Measurements from ENCODE around the gene SRRM1.
"Not testable (repeated sequence)": the region's sequence is repeated elsewhere in the genome, so short reads cannot be mapped to it uniquely, and the experiment has no call there.

SRRM1 gene

DNA sequence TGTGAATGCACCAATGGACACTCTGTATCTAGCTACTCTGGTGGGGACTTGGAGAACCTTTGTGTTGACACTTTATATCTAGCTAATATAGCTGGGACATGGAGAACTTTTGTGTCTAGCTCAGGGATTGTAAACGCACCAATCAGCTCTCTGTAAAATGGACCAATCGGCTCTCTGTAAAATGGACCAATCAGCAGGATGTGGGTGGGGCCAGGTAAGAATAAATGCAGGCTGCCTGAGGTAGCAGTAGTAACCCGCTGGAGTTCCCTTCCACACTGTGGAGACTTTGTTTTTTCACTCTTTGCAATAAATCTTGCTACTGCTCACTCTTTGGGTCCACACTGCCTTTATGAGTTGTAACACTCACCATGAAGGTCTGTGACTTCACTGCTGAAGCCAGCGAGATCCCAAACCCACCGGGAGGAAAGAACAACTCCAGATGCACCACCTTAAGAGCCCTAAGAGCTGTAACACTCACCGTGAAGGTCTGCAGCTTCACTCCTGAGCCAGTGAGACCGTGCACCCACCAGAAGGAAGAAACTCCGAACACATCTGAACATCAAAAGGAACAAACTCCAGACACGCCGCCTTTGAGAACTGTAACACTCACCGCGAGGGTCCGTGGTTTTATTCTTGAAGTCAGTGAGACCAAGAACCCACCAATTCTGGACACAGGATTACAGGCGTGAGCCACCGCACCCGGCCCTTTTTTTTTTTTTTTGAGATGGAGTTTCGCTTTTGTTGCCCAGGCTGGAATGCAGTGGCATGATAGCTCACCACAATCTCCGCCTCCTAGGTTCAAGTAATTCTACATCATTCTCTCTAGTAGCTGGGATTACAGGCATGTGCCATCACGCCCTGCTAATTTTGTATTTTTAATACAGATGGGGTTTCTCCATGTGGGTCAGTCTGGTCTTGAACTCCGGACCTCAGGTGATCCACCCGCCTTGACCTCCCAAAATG is 79.3 kb downstream of the SRRM1 start:
- DNase-seq, result not testable (repeated sequence)

Measured in cerebellar nuclear complex (tissue), 1 donor.